Right ventricle myocardium inferior (tissue), 1 donor: Measurements from ENCODE around the gene BCAS3. TPM values are rescaled to one million over a fixed set of nuclear protein-coding genes. Genes with fewer than 3 reads are reported as not detected.
"Not testable (repeated sequence)": the region's sequence is repeated elsewhere in the genome, so short reads cannot be mapped to it uniquely, and the experiment has no call there.

Source experiments
- ATAC-seq: fragments of 200-7000 bp; cut with Tn5 transposase; one replicate; pipeline ENCODE4 v1.9.1; 2020; ENCODE audit warnings: mild to moderate bottlenecking, moderate library complexity
- DNase-seq: peaks from one replicate; pipeline ENCODE4 v3.0.0; 2021; ENCODE audit errors: missing footprints
- intact Hi-C: fragments of 100-400 bp; cut with DNase I; formaldehyde crosslinking; loops from one replicate; pipeline ENCODE4 v1.11.0; 2022
- total RNA-seq: library from RNA; stranded (reverse); fragmentation: NEBNext Ultra II Directional; extraction: Animal tissue kit (Norgen Biotek cat#: 25700); gene quantifications from one replicate; pipeline ENCODE4 v1.2.1, GENCODE V29; 2021
- donor health status: DM: no; HTN: yes; CAD: no; lungs with severe emphysema.

BCAS3 gene
- total RNA-seq, 1 donor from 2014 or later = 13.3 TPM

DNA sequence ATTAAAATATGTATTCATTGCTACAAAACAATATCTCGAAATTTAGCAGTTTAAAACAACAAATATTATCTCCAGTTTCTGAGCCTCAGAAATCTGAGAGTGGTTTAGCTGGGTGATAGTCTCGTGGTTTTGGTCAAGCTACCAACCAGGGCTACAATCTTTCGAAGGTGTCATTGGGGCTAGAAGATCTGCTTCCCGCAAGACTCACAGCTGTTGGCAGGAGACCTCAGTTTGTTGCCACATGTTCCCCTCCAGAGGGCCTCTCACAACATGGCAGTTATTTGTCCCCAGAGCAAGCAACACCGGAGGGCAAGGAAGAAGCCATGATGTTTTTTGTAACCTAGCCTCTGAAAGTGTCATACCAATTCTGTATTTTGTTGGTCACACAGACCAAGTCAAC is 12.0 kb upstream of the BCAS3 start:
- ATAC-seq (no peak), DNase-seq (no peak)
- intact Hi-C loops = no loop called here

DNA sequence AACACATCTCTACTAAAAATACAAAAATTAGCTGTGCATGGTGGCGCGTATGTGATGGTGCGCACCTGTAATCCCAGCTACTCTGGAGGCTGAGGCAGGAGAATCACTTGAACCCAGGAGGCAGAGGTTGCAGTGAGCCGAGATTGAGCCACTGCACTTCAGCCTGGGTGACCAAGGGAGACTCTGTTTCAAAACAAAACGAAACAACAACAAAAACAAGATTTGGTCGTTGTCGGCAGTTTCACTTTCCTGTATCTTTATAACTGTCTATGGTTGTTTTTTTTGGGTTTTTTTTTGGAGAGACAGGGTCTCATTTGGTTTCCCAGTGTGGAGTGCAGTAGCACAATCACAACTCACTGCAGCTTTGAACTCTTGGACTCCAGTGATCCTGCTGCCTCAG is 8.9 kb upstream of the BCAS3 start:
- intact Hi-C loops, DNase-seq, ATAC-seq: not testable (repeated sequence)

DNA sequence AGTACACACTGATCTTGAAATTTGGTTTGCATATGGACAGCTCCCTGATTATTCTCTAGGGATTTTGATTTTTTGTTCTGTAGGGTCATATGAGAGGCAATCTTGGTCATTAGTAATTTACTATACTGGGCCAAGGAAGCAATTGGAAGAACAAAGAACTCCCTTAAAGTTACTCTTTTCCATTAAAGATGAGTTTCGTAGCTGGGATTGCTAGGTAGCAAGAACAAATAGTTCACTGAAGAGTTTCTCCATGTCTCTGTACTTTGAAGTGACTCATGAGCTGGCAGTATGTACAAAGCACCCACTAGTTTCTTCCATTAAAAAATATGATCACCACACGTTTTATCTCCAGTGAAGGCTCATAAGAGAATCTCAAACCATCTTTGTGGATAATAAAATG is 6.2 kb upstream of the BCAS3 start:
- intact Hi-C loops = no loop called here
- no peak for DNase-seq
- ATAC-seq = no peak

DNA sequence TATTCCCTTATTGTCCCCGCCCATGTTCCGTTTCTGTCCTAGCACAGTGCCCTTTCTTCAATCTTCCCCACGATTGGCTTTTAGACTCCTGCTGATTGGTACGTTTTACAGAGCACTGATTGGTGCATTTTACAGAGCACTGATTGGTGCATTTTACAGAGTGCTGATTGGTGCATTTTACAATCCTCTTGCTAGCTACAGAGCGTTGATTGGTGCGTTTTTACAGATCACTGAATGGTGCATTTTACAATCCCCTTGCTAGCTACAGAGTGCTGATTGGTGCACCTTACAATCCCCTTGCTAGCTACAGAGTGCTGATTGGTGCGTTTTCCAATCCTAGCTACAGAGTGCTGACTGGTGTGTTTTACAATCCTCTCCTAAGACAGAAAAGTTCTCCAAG is 3.0 kb upstream of the BCAS3 start:
- ATAC-seq, intact Hi-C loops, DNase-seq: not testable (repeated sequence)

DNA sequence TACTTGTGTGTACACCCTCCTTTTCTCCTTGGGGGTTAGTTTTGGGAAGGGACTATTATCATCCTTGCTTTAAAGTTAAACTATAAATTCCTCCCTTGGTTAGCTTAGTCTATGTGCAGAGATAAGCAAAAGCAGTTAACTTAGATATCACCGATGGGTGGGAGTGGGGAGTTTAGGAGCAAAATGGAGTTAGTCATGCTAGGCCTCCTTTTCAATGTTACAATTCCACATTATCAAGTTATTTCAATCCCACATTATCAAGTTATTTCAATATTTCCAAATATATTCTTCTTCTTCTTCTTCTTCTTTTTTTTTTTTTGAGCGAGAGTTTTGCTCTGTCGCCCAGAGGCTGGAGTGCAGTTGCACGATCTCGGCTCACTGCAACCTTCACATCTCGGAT is 1.7 kb upstream of the BCAS3 start:
- ATAC-seq = no peak
- no peak for DNase-seq
- intact Hi-C loops = loop anchor here (2.0 kb wide), 1 partner anchor 75 kb away; the partner anchor contains the start of gene PPM1D

DNA sequence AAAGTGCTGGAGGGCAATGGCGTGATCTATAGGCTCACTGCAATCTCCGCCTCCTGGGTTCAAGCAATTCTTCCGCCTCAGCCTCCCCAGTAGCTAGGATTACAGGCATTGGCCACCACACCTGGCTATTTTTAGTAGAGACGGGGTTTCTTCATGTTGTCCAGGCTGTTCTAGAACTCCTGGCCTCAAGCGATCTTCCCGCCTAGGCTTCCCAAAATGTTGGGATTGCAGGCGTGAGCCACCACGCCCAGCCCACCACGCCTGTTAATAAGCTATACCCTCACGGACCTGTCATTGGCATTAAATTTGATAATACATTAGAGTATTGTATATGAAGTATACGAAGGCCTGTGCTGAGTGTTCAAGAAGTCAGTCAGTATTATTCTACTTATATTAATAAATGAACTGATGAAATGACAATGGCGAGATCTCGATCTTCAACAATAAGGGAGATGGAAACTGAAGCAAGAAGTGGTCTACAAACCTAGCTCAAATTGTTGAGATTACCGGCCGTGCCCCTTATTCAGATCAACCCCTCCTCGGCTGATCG is 818 bp upstream of the BCAS3 start:
- intact Hi-C loops = loop anchor here (2.0 kb wide), 1 partner anchor 76 kb away; the partner anchor contains the start of gene PPM1D
- no peak for ATAC-seq
- DNase-seq = no peak

DNA sequence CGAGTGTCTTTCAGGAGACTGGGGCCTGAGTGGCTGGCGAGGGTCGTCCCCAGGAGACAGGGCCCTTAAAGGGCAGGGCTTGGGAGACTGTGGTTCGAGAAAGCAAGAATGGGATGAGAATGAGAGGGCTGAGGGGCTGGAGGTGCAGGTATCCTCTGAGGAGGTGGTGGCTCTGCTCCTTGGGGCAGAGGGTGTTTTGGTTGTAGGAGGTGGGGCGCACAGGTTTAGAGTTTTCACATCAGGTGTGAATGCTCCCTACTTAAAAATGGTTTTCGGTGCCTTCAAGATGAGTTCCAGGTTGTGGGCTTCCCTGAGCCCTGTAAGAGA is 430 bp downstream of the BCAS3 start:
- DNase-seq = no peak
- ATAC-seq = no peak
- intact Hi-C loops = no loop called here

DNA sequence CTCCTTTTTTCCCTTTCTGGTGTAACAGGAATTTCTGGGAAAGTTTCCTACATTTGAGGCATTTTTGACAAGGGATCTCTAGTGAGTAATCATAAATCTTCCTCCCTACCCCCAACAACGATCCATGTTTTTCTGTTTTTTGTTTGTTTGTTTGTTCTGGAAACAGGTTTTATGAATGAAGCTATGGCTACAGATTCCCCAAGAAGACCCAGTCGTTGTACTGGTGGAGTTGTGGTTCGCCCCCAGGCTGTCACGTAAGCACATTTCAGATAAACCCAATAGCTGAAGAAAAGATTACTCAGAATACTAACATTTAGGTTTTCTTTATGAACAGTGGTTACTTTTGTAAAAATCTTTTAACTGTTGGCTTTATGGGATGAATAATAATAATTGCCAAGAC is 1.6 kb downstream of the BCAS3 start:
- DNase-seq = no peak
- intact Hi-C loops = no loop called here
- ATAC-seq = no peak

DNA sequence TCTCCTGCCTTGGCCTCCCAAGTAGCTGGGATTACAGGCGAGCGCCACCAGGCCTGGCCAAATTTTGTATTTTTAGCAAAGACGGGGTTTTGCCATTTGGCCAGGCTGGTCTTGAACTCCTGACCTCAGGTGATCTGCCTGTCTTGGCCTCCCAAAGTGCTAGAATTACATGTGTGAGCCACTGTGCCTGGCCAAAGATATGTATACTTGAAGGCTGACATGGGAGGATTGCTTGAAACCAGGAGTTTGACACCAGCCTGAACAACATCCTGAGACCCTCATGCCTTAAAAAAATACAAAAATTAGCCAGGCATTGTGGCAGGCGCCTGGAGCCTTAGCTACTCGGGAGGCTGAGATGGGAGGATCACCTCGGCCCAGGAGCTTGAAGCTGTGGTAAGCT is 3.1 kb downstream of the BCAS3 start:
- ATAC-seq (no peak), DNase-seq (no peak)
- intact Hi-C loops = no loop called here

DNA sequence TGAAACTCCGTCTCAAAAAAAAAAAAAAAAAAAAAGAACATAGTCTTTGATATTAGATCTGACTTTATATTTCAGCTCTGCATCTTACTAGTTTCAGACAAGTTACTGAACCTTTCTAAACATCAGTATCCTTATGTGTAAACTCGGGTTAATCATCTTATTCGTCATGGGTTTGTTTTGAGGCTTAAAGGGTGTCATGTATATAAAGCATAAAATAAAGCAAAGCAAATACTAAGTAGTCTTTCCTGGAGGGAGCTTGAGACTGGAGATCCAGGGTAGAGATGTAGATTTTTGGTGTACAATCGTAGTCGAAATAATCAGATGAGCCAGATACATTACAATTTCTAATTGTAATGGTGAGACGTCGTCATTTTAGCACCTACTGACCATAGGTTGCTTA is 7.8 kb downstream of the BCAS3 start:
- DNase-seq = no peak
- intact Hi-C loops = no loop called here
- ATAC-seq = no peak

DNA sequence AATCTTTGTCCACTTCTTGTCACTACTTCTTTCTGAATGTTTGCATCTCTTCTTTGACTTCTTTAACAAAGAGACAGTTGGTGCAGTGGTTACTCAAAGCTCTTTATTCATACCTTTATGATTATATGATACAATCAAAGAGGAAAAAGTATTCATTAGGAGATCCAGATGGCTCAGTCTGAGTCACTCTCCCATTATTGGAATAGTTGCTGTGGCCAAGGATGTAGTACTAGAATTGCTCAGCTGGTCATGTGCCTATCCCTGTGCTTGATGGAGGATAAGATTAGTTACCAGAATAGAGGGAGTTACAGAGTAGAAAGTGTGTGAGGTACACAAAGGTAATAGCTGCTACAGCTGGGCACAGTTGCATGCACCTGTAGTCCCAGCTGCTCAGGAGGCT is 18.3 kb downstream of the BCAS3 start:
- DNase-seq (no peak), ATAC-seq (no peak)
- intact Hi-C loops = no loop called here

DNA sequence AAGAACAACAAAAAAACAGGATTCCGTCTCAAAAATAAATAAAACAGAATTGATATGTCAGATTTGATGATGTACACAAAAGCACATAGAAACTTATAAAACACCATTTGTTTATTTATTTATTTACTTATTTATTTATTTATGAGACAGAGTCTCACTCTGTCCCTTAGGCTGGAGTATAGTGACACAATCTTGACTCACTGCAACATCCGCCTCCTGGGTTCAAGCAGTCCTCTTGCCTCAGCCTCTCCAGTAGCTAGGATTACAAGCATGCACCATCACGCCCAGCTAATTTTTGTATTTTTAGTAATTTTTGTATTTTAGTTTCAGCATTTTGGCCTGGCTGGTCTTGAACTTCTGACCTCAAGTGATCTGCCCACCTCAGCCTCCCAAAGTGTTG is 21.4 kb downstream of the BCAS3 start:
- DNase-seq (no peak), ATAC-seq (no peak)
- intact Hi-C loops = no loop called here

DNA sequence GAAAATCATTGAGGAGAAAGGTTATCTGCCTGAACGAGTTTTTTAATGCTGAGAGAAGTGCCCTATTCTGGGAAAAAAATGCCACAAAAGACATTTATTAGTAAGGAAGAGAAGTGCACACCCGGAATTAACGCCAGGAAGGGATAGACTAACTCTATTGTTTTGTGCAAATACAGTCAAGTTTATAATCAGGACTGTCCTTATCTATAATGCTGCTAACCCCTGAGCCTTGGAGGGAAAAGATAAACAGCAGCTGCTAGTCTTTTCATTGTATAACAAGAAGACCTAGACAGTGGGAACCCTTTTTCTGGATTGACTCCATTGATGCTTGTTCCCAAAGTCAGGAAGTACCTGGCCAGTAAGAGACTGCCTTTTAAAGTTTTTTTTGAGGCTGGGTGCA is 26.5 kb downstream of the BCAS3 start:
- DNase-seq = no peak
- intact Hi-C loops = no loop called here
- ATAC-seq = no peak

DNA sequence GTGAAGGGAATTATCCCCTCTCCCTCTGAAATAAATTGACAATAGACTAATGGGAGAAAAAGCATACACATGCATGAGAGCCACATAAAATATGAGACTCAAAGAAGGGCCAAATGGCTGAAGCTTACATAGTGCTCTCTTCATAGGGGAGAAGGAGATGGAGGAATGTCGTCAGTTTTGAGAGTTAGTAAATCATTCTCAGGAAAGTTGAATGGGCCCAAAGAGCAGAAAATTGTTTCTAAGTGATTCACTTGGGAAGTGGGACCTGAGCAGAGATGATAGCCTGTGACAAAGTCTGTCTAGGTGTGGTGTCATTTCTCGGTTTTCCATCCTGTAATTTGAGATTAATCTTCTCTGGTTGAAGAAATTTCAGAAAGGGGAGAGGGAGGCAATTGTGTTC is 35.0 kb downstream of the BCAS3 start:
- no peak for DNase-seq
- intact Hi-C loops = no loop called here

DNA sequence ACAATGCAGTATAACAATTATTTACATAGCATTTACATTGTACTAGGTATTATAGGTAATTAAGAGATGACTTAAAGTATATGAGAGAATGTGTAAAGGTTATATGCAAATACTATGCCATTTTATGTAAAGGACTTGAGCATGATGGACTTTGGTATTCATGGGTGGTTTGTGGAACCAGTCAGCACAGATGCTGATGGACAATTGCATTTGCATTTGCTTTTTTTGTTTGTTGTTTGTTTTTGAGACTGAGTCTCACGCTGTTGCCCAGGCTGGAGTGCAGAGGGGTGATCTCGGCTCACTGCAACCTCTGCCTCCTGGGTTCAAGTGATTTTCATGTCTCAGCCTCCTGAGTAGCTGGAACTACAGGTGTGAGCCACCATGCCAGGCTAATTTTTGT is 36.0 kb downstream of the BCAS3 start:
- intact Hi-C loops = no loop called here
- no peak for DNase-seq
- ATAC-seq = no peak

More for the DNA sequence above, 35.0 kb downstream of the BCAS3 start:
- ATAC-seq = no peak

DNA sequence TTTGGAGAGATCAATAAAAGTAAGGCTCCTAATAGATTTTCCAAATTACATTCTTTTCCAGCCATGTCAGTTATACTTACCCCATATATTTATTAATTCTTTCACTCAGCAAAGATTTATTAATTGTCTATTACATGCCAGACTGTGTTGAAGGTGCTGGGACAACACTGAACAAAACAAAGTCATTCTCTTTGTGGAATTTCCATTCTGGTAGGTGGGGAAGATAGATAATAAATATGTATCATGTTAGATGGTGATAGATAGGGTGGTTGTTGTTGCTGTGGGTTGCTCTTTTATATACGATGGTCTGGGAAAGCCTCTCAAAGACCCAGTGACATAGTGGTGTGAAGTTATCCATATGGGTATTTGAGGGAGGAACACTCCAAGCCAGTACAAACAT is 39.1 kb downstream of the BCAS3 start:
- intact Hi-C loops = no loop called here
- ATAC-seq (no peak), DNase-seq (no peak)

DNA sequence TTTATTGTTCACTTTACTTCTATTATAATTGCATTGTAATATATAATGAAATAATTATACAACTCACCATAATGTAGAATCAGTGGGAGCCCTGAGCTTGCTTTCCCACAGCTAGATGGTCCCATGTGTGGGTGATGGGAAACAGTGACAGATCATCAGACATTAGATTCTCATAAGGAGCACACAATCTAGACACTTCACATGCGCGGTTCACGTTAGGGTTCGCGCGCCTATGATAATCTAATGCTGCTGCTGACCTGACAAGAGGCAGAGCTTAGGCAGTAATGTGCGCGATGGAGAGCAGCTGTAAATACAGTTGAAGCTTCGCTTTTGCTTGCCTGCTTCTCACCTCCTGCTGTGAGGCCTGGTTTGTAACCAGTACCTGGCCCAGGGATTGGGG is 40.2 kb downstream of the BCAS3 start:
- DNase-seq = no peak
- no peak for ATAC-seq
- intact Hi-C loops = no loop called here

DNA sequence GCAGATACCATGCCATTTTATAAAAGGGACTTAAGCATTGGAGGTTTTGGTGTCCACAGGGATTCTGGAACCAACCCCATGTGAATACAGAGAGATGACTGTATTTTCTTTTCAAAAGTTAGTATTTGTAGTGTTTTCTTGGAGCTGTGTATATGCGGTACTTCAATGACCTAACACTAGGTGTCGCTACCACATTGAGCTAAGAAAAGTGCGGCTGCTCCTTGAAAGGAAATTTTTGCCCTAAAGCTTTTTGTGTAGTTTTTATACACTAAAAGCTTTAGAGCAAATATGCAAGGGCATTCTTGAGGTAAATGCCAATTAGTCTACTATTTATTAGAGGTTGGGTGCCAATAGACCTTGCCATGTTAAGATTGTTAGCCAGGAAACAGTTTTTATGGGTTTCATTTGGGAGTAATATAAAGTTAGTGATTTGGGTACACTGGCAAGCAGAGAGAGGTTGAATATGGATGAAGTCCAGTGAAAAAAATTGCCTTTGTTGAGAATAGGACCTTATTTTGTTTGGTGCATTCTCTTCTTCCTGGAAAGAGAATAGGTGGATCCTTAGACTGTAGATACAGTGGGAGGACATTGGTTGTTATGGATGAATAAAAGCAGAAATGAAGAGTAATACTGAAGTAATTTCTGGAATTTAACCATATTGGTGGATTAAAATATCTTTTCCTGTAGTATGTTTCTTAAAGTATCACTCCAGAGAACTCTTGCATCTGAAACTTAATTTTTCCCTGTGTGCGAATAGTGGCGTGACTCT is 43.3 kb downstream of the BCAS3 start:
- ATAC-seq (no peak), DNase-seq (no peak)
- intact Hi-C loops = loop anchor here (5.0 kb wide), 2 partner anchors 691 to 831 kb away; no protein-coding TSS in a partner anchor

DNA sequence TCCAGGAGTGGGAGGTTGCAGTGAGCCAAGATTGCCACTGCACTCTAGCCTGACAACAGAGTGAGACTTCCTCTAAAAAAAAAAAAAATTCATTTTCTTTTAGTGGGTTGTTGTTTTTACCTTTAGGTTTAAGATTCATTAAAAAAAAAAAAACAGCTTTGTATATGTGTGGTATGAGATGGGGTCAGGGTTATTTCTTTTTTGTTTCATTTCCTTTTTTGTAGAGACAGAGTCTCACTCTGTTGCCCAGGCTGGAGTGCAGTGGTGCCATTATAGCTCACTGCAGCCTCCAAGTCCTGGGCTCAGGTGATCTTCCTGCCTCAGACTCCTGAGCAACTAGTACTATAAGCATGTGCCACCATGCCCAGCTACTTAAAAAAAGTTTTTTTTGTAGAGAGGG is 47.0 kb downstream of the BCAS3 start:
- intact Hi-C loops = loop anchor here (5.0 kb wide), 2 partner anchors 688 to 828 kb away; no protein-coding TSS in a partner anchor
- ATAC-seq = no peak
- no peak for DNase-seq

DNA sequence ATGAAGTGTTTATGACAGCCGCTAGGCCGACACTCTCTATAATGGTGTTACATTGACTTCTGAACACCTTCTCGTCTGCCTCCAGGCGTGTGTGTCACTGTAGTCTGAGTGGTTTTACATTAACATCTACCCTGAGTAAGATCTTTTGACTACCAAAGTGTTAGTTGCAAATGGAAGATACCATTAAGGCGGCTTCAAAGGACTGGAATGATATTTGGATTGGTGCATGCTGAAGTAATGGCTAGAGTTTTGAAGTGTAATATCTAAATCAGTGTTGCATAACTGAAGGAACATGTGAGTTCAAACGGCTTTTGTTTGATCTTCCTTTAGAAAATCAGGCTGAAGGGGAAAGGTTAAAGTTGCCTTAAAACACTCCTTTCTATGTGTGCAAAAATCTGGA is 52.2 kb downstream of the BCAS3 start:
- intact Hi-C loops = no loop called here
- DNase-seq (no peak), ATAC-seq (no peak)

DNA sequence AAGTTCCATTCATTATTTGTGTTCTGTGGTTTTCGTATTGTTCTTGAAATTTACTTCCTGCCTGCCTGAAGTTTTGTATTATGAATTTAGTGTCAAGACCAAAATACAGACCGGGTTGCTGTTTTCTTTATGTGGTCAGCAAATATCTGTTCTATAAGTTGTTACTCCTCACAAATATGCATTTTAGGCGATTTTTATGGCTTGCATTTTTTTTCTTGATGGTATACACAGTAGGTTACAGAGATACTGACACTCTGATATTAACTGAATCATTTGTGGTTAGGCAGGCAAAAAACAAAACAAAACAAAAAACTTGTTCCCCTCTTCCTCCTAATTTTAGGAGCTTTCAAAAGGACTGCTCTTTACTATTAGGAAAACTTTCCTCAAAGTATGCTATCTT is 52.6 kb downstream of the BCAS3 start:
- DNase-seq = no peak
- ATAC-seq = no peak
- intact Hi-C loops = no loop called here
